HTR-8/SVneo (cell line): ENCODE results near the gene UVSSA.
"Not testable (repeated sequence)": the region's sequence is repeated elsewhere in the genome, so short reads cannot be mapped to it uniquely, and the experiment has no call there.

Experiments
- DNase-seq: peaks from one replicate; pipeline ENCODE4 v3.0.0; 2011; ENCODE audit warnings: low spot score, mixed read lengths; ENCODE audit not compliant: insufficient read length
- FAIRE-seq: peaks from 2 replicates; lab custom pipeline; 2011; peaks lifted over from hg19 to GRCh38; lab: Jason Lieb, UNC

UVSSA gene

DNA sequence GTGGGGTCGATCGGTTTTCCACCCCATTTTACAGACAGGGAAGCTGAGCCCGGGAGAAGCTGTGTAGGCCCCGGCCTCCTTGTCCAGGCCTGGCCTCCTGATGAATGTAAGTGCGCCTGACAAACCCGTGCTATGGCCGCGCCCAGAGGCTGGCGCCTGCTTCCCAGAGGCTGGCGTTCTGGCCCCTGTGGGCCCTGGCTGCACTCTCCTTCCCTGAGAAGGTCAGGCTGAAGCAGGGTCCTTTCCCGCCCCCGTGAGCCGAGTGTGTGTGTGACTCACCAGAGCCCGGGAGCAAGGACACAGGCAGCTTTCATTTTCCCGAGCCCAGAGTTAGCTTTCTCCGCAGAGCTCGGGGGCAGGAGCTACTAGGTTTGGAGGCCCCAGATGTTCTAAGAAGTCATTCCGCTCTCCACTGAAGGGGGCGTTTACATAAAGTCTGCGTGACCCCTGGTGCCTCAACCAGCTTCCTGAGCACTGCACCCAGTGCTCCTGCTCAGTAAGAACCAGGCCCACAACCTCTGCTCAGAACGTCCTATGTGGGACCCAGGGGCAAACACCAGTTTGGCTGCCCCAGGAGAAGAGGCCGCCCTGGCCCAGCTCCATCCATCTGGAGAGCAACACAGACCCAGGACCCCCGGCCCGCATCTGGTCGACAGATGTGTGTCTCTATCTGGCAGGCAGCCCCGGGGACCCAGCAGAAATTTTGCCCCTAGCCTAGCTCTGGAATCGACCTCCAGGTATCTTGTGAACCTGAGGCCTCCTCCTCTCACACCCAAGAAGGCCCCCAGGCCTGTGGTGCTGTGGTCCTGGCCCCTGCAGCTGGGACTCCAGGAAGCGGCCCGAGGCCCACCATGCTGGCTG lies 13.6 kb downstream of the UVSSA start:
- no peak for DNase-seq
- no peak for FAIRE-seq

DNA sequence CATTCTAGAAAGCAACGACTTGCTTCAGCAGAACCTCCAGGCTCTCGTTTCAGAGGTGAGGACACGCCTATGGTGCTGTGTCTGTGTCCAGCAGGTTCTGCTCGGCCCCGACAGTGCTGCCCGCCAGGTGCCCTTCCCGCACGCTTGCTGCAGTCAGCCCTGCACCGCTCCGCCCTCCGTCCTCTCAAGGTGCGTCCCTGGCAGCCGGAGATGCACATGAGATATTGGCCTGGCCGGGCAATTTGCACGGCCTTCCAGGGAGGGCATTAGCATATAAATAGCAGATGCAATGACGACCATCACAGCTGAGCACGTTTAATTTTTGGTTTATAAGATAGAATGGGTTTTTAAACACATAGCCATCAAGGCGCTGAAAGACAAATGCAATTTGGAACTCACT lies 14.4 kb downstream of the UVSSA start:
- FAIRE-seq = no peak
- DNase-seq = no peak

DNA sequence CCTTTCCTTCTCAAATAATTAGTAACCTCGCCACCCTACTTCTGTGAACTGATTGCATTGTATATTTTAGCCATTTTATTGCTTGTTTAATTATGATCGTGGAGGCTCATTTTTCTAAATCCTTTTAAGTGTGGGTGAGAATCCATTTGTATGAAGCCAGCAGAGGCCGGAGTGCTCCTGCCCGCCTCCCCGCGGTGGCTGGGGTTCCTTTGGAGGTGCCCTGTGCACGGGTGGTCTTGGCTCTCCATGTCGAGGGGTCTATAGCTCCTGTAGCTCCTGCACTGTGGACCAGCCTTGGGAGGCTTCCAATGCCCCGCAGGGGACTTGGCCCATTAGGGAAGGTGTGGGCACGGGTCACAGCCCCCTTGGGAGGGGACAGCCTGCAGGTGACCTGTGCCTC lies 15.0 kb downstream of the UVSSA start:
- no peak for DNase-seq
- FAIRE-seq = no peak

GRCh38 chr4:1362521-1362920 lies 15.5 kb downstream of the UVSSA start:
- no peak for DNase-seq
- FAIRE-seq = no peak

- FAIRE-seq = no peak
- no peak for DNase-seq
Observed at GRCh38 chr4:1363513-1363912, 16.5 kb downstream of the UVSSA start.

- no peak for DNase-seq
- no peak for FAIRE-seq
Observed at GRCh38 chr4:1364217-1364616, 17.2 kb downstream of the UVSSA start.

DNA sequence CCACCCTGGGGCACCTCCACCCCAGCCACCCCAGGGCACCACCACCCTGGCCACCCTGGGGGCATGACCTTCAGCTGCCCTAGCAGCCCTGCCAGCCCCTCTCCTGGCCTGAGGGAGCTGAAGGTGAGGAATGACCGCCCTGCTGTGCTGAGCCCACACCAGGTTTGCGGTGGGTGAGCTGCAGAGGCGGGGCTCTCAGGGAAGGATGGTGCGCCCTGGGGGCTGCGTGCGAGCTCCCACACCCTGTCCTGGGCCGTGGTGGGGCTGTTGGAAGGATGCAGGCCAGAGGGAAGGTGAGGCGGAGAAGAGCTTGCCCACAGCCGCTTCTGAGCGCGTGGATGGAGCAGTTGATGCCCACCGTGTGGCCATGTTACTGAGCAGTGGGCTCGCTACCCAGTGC lies 17.7 kb downstream of the UVSSA start:
- no peak for FAIRE-seq
- no peak for DNase-seq

GRCh38 chr4:1365271-1366178 lies 18.5 kb downstream of the UVSSA start:
- DNase-seq = no peak
- FAIRE-seq = no peak

GRCh38 chr4:1366371-1367229 lies 19.6 kb downstream of the UVSSA start:
- no peak for FAIRE-seq
- DNase-seq = no peak

DNA sequence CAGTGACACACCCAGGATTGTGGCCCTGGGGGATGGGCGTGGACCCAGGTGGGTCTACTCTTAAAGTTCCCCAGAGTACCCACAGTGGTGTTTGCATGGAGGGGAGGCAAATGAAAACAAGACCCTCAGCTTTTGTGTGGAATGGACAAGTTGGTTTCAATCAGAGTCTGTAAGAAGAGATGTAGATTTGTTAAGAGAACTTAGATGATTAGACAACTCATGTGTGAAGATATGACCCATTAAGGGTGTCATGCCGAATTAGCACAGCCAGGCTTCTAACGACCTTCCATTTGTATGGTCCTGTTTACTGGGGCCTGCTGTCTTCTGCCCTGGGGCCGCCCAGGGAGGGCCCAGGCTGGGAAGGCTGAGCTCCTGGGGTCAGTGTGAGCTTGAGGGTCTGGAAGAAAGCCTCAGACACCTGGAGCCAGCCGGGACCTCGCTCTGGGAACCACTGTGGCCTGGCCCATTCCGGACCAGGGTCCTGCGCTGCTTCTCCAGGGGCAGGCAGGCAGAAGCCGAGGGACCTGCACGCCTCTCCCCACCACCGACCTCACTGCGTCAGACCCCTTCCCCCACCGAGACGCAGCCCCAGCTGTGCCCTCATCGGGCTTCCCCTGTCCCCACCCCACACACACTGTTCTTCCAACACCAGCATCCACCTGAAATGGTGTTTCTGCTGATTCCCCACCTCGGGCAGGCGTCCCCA lies 20.4 kb downstream of the UVSSA start:
- DNase-seq (no peak), FAIRE-seq (no peak)

- FAIRE-seq (no peak), DNase-seq (no peak)
Observed at GRCh38 chr4:1367936-1368289, 20.9 kb downstream of the UVSSA start.

- DNase-seq (no peak), FAIRE-seq (no peak)
Observed at GRCh38 chr4:1368421-1369090, 21.5 kb downstream of the UVSSA start.

DNA sequence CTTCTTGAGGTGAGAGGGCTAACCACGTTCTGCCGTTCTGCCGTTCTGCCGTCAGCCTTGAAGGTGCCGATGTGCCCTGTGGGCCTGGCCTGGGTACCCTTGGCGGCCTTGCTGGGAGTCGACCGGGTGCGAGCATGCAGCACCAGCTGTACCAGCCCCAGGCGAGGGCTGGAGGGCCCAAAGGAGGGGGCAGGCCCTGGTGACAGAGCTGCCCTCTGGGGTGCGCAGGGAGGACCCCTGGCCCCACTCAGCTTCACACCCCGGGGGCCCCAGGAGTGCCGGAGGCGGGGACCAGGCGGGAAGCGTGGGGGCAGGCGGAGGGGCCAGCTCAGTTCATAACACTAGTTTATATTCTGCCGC lies 22.1 kb downstream of the UVSSA start:
- FAIRE-seq = no peak
- DNase-seq = no peak

GRCh38 chr4:1369479-1370079 lies 22.6 kb downstream of the UVSSA start:
- FAIRE-seq (no peak), DNase-seq (no peak)

DNA sequence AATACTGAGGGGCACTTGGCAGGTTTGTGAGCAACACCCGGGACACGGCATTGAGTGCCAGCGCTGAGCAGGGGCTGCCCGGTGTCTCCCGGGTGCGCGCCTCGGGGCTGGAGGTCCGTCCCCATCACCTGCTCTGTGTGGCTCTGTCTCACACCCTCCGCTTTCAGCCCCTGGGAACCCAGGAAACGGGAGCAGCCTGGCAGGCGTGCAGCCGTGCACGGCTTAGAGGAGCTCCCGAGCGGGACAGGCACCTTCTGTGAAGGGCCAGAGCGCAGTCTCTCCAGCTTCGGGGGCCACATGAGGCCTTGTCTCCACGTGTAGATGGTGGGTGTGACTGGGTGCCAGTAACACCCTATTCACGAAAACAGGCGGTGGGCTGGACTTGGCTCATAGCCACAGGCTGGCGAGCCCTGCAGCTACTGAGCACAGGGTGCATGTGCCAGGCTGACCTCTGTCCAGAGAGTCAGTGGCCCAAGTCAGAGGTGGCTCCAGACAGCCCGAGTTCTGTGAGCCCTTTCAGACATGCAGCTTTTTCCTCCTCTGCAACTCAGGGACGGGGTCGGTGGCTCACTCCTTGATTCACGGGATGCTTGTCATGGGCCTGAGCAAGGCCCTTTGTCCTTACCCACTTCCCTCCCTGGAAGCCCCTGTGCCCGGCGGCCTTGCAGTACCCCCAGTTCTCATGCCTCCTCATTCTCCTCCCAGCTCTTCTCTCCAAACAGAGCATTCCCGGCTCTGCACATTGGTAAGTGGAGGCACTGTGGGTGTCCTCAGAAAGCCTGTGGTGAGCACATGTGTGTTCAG lies 23.5 kb downstream of the UVSSA start:
- FAIRE-seq = no peak
- DNase-seq = no peak

GRCh38 chr4:1371176-1372165 lies 24.5 kb downstream of the UVSSA start:
- FAIRE-seq (no peak), DNase-seq (no peak)

DNA sequence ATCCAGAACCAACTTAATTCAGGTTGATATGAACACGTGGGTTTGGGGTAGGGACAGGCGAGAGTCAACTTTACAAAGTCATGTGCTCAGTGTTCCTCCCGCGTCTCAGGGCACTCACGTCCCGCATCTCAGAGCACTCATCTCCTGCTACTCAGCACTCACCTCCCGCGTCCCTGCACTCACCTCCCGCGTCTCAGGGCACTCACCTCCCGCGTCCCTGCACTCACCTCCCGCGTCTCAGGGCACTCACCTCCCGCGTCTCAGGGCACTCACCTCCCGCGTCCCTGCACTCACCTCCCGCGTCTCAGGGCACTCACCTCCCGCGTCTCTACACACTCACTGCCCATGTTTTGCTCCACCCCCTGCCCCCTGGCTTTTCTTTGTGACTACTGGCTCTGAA lies 25.6 kb downstream of the UVSSA start:
- DNase-seq, FAIRE-seq: not testable (repeated sequence)
